Trophoblast cell (in vitro differentiated cells and primary cell): ENCODE results near the gene SPOCK1.

Source experiments
- DNase-seq, 2 donors: peaks; one replicate each; pipeline ENCODE4 v3.0.0-alpha.2; 2016
- H2AFZ ChIP-seq: 2 replicates; pipeline ENCODE4 v1.6.1; 2013; ENCODE audit warnings: low read length, moderate library complexity, mild to moderate bottlenecking; ENCODE audit not compliant: insufficient read depth, poor library complexity
- H2AK5ac ChIP-seq: 2 replicates; pipeline ENCODE4 v1.6.1; 2013; ENCODE audit warnings: mild to moderate bottlenecking, low read length
- H2BK120ac ChIP-seq: 2 replicates; pipeline ENCODE4 v1.6.1; 2013; ENCODE audit warnings: low read length, mild to moderate bottlenecking, moderate library complexity; ENCODE audit not compliant: insufficient read depth, poor library complexity
- H2BK12ac ChIP-seq: 2 replicates; pipeline ENCODE4 v1.6.1; 2013; ENCODE audit warnings: mild to moderate bottlenecking, low read length, moderate library complexity
- H2BK5ac ChIP-seq: 2 replicates; pipeline ENCODE4 v1.6.1; 2013; ENCODE audit warnings: low read length, low read depth, moderate library complexity, mild to moderate bottlenecking; ENCODE audit not compliant: poor library complexity
- H3K14ac ChIP-seq: 2 replicates; pipeline ENCODE4 v1.6.1; 2013; ENCODE audit warnings: mild to moderate bottlenecking, low read length
- H3K18ac ChIP-seq: 2 replicates; pipeline ENCODE4 v1.6.1; 2013; ENCODE audit warnings: mild to moderate bottlenecking, low read length
- H3K23ac ChIP-seq: 2 replicates; pipeline ENCODE4 v1.6.1; 2013; ENCODE audit warnings: low read length
- H3K27ac ChIP-seq: 2 replicates; pipeline ENCODE4 v1.5.1; 2013; ENCODE audit warnings: low read depth, mild to moderate bottlenecking, inconsistent platforms, low read length, moderate library complexity
- H3K27me3 ChIP-seq: 2 replicates; pipeline ENCODE4 v1.6.1; 2013; ENCODE audit warnings: inconsistent platforms, mild to moderate bottlenecking, low read length, moderate library complexity; ENCODE audit not compliant: insufficient read depth
- H3K36me3 ChIP-seq, 2 experiments: 1 replicate in 1 of 2; 2 replicates in 1 of 2; pipeline ENCODE4 v1.6.1; 2013; ENCODE audit warnings: low read length in 2 of 2, mild to moderate bottlenecking in 2 of 2, moderate library complexity in 1 of 2; ENCODE audit not compliant: insufficient read depth in 2 of 2, control insufficient read depth in 1 of 2
- H3K4ac ChIP-seq: 2 replicates; pipeline ENCODE4 v1.6.1; 2013; ENCODE audit warnings: low read depth, mild to moderate bottlenecking, low read length, moderate library complexity
- H3K4me1 ChIP-seq, 2 experiments: 1 replicate in 1 of 2; 2 replicates in 1 of 2; pipeline ENCODE4 v1.6.1; 2013; ENCODE audit warnings: low read length in 2 of 2, mild to moderate bottlenecking in 2 of 2, moderate library complexity in 1 of 2; ENCODE audit not compliant: insufficient read depth in 2 of 2, control insufficient read depth in 1 of 2
- H3K4me2 ChIP-seq: 2 replicates; pipeline ENCODE4 v1.6.1; 2013; ENCODE audit warnings: inconsistent platforms, mild to moderate bottlenecking, low read length, moderate library complexity
- H3K4me3 ChIP-seq: 2 replicates; pipeline ENCODE4 v1.5.1; 2013; ENCODE audit warnings: mild to moderate bottlenecking, low read depth, low read length, inconsistent platforms
- H3K79me1 ChIP-seq: one replicate; pipeline ENCODE4 v1.6.1; 2013; ENCODE audit warnings: low read length
- H3K79me2 ChIP-seq: 2 replicates; pipeline ENCODE4 v1.6.1; 2013; ENCODE audit warnings: low read length, mild to moderate bottlenecking; ENCODE audit not compliant: control insufficient read depth, insufficient read depth, poor library complexity
- H3K9ac ChIP-seq: 2 replicates; pipeline ENCODE4 v1.6.1; 2013; ENCODE audit warnings: mild to moderate bottlenecking, low read length
- H3K9me3 ChIP-seq: 2 replicates; pipeline ENCODE4 v1.6.1; 2013; ENCODE audit warnings: low read depth, mild to moderate bottlenecking, control low read depth, inconsistent platforms, low read length; ENCODE audit not compliant: insufficient read depth
- H4K12ac ChIP-seq: 2 replicates; pipeline ENCODE4 v1.6.1; 2013; ENCODE audit warnings: low read depth, mild to moderate bottlenecking, low read length, moderate library complexity
- H4K8ac ChIP-seq: 2 replicates; pipeline ENCODE4 v1.6.1; 2013; ENCODE audit warnings: low read depth, mild to moderate bottlenecking, low read length, moderate library complexity
- H4K91ac ChIP-seq: one replicate; pipeline ENCODE4 v1.6.1; 2013; ENCODE audit warnings: low read depth, mild to moderate bottlenecking, low read length, moderate library complexity
- WGBS: extraction: QIAGEN DNeasy Blood & Tissue Kit; methylation state at CpG from one replicate; pipeline ENCODE4 v1.1.7; 2013; ENCODE audit warnings: missing lambda C conversion rate; ENCODE audit not compliant: insufficient read length, insufficient coverage; ENCODE audit errors: extremely low coverage; 5-methylcytosine and 5-hydroxymethylcytosine counted together

SPOCK1 gene

DNA sequence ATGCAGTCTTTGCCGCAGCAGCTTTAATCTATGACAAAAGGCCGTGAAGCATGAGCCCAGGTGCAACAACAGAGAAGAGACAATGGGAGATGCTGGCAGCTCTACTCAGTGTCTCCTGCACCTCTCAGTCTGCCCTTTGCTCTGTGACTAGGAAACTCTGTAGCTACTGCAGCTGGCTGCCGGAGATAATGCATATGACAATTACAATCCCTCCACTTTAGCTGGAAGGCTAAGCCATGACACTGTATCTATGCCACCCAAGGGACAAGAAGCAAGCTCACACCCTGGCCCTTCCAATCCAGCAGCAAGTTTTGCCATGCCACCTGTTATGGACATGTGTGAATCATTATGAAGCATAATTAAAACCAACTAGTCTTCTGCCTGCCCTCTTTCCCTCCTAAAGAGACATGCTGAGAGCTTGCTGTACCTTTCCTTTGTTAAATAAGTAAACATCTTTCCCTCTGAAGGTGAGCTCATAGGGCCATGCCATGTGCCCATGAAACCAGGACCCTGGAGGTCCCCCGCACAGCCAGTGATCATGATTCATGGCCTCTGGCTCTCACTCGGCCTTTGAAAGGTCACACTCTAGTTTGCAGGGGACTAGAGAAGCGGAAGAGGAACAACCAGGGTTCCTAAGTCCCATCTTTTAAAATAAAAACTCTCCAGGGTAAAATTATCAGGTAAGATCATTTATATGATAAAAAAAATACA, 219.4 kb downstream of the SPOCK1 start:
- Histone ChIP-seq H3K27ac (no peak overlapping the region), H3K36me3 (no peaks in the 10 kb centered on the region), H3K79me1 (no peaks in the 10 kb centered on the region), H2BK12ac (no peak overlapping the region), H3K27me3 (no peaks in the 10 kb centered on the region), H4K91ac (no peak overlapping the region), H4K8ac (no peak overlapping the region), H3K18ac (no peak overlapping the region), H3K79me2 (no peaks in the 10 kb centered on the region), H3K9me3 (no peaks in the 10 kb centered on the region), H3K23ac (no peak overlapping the region), H2BK120ac (no peak overlapping the region), H3K9ac (no peak overlapping the region), H3K4ac (no peak overlapping the region), H3K4me2 (no peak overlapping the region), H2AK5ac (no peak overlapping the region), H2AFZ (no peak overlapping the region), H4K12ac (no peak overlapping the region), H3K14ac (no peak overlapping the region), H3K4me1 (no peaks in the 10 kb centered on the region), H2BK5ac (no peak overlapping the region), H3K4me3 (no peak overlapping the region)
- WGBS, result no CpG with 5 or more reads among the region's 6 CpGs
- DNase-seq, result no peak

DNA sequence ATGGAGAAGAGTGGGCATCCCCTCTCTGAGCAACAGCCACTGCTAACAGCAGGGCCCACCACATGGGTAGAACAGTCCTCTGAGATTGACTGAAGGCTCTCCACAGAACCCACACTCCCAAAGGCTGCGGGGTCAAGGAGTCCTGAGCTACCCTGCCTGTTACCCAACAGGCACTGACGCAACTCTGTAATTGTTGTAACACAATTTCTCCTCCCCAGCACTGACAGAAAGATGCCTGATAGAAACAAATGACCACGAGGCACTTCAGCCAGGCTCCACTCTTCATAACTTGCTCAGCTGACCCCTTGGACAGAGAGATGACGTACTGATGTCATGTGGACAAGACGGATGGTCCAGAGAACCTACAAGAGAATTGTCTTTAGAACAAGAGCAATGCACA, 220.7 kb downstream of the SPOCK1 start:
- H3K14ac ChIP-seq, result no peak overlapping the region
- H3K4ac ChIP-seq, result no peak overlapping the region
- DNase-seq, result peak in 1 of 2 donors; percentile 6
- no peak overlapping the region for H3K27ac ChIP-seq
- H2BK12ac ChIP-seq, result no peak overlapping the region
- H3K9ac ChIP-seq, result no peak overlapping the region
- H3K79me2 ChIP-seq, result no peaks in the 10 kb centered on the region
- no peak overlapping the region for H2AFZ ChIP-seq
- H3K23ac ChIP-seq, result no peak overlapping the region
- H2AK5ac ChIP-seq, result no peak overlapping the region
- no peak overlapping the region for H2BK120ac ChIP-seq
- H4K12ac ChIP-seq, result no peak overlapping the region
- H3K79me1 ChIP-seq, result no peaks in the 10 kb centered on the region
- H2BK5ac ChIP-seq, result no peak overlapping the region
- H3K9me3 ChIP-seq, result no peaks in the 10 kb centered on the region
- H3K4me1 ChIP-seq, result no peaks in the 10 kb centered on the region
- H4K91ac ChIP-seq, result no peak overlapping the region
- no peak overlapping the region for H3K18ac ChIP-seq
- no peaks in the 10 kb centered on the region for H3K27me3 ChIP-seq
- H3K4me3 ChIP-seq, result no peak overlapping the region
- H4K8ac ChIP-seq, result no peak overlapping the region
- no peak overlapping the region for H3K4me2 ChIP-seq
- no CpG with 5 or more reads among the region's 5 CpGs for WGBS
- H3K36me3 ChIP-seq, result no peaks in the 10 kb centered on the region

DNA sequence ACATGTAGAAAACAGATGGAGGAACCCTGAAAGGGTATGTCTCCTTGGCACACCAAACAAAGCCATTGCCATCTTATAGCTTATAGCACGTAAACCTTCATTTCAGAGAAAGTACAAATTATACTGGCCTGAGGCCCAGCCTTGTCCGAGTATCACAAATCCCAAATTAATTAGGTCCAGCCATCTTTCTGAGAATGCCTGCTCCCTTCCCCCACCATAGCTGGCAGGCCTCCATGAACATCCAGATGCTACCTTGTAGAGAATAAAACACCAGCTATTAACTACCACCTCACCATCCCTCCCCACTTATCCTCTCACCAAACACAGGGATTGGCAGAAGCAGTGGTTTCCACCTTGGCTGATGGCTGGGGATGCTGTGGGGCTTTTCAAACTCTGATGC, 224.0 kb downstream of the SPOCK1 start:
- WGBS, result no CpG with 5 or more reads among the region's 2 CpGs
- DNase-seq, result no peak
- no peaks in the 10 kb centered on the region for H3K27me3 ChIP-seq
- no peaks in the 10 kb centered on the region for H3K9me3 ChIP-seq
- no peak overlapping the region for H2BK12ac ChIP-seq
- H3K27ac ChIP-seq, result no peak overlapping the region
- no peak overlapping the region for H2BK120ac ChIP-seq
- H3K23ac ChIP-seq, result no peak overlapping the region
- H4K12ac ChIP-seq, result no peak overlapping the region
- no peaks in the 10 kb centered on the region for H3K79me2 ChIP-seq
- H2AFZ ChIP-seq, result no peak overlapping the region
- H3K4ac ChIP-seq, result no peak overlapping the region
- no peaks in the 10 kb centered on the region for H3K79me1 ChIP-seq
- no peak overlapping the region for H3K14ac ChIP-seq
- H3K4me3 ChIP-seq, result no peak overlapping the region
- no peaks in the 10 kb centered on the region for H3K4me1 ChIP-seq
- no peak overlapping the region for H3K18ac ChIP-seq
- H3K4me2 ChIP-seq, result no peak overlapping the region
- H3K9ac ChIP-seq, result no peak overlapping the region
- H3K36me3 ChIP-seq, result no peaks in the 10 kb centered on the region
- no peak overlapping the region for H2AK5ac ChIP-seq
- no peak overlapping the region for H4K8ac ChIP-seq
- H4K91ac ChIP-seq, result no peak overlapping the region
- no peak overlapping the region for H2BK5ac ChIP-seq

DNA sequence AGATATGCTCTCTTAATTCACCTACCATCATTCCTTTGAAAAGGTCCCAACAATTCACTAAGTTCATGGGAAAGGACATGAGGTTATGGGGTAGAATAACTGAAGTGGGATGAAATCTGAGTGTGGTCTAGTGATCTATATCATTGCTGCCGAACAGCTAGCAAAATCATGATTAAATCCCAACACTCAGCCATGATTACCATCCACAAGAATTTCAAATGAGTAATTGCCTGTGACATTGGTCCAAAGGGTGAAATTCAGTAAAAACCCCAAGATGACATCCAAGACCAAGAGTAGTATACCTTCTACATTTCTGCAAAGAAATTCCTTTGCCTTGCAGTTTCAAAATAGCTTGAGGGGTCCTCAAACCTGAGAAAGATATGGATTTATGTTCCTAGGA, 225.6 kb downstream of the SPOCK1 start:
- H3K9ac ChIP-seq, result no peak overlapping the region
- H4K12ac ChIP-seq, result no peak overlapping the region
- H3K4me3 ChIP-seq, result no peak overlapping the region
- H2BK5ac ChIP-seq, result no peak overlapping the region
- H2AFZ ChIP-seq, result no peak overlapping the region
- no peak overlapping the region for H3K4me2 ChIP-seq
- no peaks in the 10 kb centered on the region for H3K27me3 ChIP-seq
- no peak overlapping the region for H2BK12ac ChIP-seq
- DNase-seq, result no peak
- no peak overlapping the region for H2BK120ac ChIP-seq
- no peak overlapping the region for H4K91ac ChIP-seq
- no peaks in the 10 kb centered on the region for H3K4me1 ChIP-seq
- no peak overlapping the region for H2AK5ac ChIP-seq
- no peaks in the 10 kb centered on the region for H3K9me3 ChIP-seq
- no peaks in the 10 kb centered on the region for H3K79me2 ChIP-seq
- H3K23ac ChIP-seq, result no peak overlapping the region
- H3K27ac ChIP-seq, result no peak overlapping the region
- no peak overlapping the region for H3K14ac ChIP-seq
- no peaks in the 10 kb centered on the region for H3K79me1 ChIP-seq
- no CpG with 5 or more reads among the region's 1 CpG for WGBS
- no peaks in the 10 kb centered on the region for H3K36me3 ChIP-seq
- no peak overlapping the region for H3K18ac ChIP-seq
- H3K4ac ChIP-seq, result no peak overlapping the region
- no peak overlapping the region for H4K8ac ChIP-seq
